Vagina (tissue), 2 donors: ENCODE measurements around the gene SRRM4.

ENCODE experiments used
- POLR2A ChIP-seq, 2 donors: fragments of 450-650 bp; IDR thresholded peaks; one replicate each; pipeline ENCODE4 v1.6.1; 2017; ENCODE audit warnings: antibody characterized with exemption in 2 of 2, mild to moderate bottlenecking in 2 of 2, moderate library complexity in 2 of 2
- TF ChIP-seq, protein P1 (sequence below), 3 experiments: fragments of 450-650 bp in 2 of 3; fragments of 200-600 bp in 1 of 3; sonication (generic) in 1 of 3; IDR thresholded peaks; one replicate each; pipeline ENCODE4 v1.5.1; 2017 to 2019; ENCODE audit warnings: antibody characterized with exemption in 3 of 3, mild to moderate bottlenecking in 2 of 3, moderate library complexity in 2 of 3

DNA sequence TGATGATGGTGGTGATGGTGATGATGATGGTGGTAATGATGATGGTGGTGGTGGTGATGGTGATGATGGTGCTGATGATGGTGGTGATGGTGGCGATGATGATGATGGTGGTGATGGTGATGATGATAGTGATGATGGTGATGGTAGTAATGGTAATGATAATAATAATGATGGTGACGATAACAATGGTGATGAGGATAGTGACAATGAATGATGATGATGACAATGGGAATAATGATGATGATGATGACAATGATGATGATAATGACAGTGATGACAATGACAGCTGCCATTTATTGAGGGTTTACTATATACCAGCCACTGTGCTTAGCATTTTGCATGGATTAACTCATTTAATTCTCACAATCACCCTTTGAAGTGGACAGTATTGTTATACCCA is 94.6 kb downstream of the SRRM4 start:
- TF ChIP-seq, protein P1, sequence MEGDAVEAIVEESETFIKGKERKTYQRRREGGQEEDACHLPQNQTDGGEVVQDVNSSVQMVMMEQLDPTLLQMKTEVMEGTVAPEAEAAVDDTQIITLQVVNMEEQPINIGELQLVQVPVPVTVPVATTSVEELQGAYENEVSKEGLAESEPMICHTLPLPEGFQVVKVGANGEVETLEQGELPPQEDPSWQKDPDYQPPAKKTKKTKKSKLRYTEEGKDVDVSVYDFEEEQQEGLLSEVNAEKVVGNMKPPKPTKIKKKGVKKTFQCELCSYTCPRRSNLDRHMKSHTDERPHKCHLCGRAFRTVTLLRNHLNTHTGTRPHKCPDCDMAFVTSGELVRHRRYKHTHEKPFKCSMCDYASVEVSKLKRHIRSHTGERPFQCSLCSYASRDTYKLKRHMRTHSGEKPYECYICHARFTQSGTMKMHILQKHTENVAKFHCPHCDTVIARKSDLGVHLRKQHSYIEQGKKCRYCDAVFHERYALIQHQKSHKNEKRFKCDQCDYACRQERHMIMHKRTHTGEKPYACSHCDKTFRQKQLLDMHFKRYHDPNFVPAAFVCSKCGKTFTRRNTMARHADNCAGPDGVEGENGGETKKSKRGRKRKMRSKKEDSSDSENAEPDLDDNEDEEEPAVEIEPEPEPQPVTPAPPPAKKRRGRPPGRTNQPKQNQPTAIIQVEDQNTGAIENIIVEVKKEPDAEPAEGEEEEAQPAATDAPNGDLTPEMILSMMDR (IDR thresholded peaks at IDR 0.05) = no peak
- no peak for TF ChIP-seq POLR2A (IDR thresholded peaks at IDR 0.05)
